WTC11 (cell line): Measurements from ENCODE around the gene P3R3URF. TPM values are rescaled to one million over a fixed set of nuclear protein-coding genes. Genes with fewer than 3 reads are reported as not detected.

Experiments used
- ATAC-seq: fragments of 200-7000 bp; cut with Tn5 transposase; 2 replicates; pipeline ENCODE4 v1.10.0; 2021; ENCODE audit warnings: mild to moderate bottlenecking, moderate library complexity
- CTCF ChIA-PET: fragments of 300-600 bp; sonication (Branson Sonifier 250); formaldehyde crosslinking; loops from one replicate; lab custom pipeline; 2021; ENCODE audit warnings: antibody characterized with exemption; lab: Charles Lee
- POLR2A ChIA-PET: fragments of 350-600 bp; sonication (Branson Sonifier 250); formaldehyde crosslinking; loops from one replicate; lab custom pipeline; 2021; ENCODE audit warnings: antibody characterized with exemption; lab: Charles Lee
- DNase-seq: peaks from one replicate; pipeline ENCODE4 v3.0.0; 2021; ENCODE audit warnings: low spot score
- H3K27ac Mint-ChIP-seq: 2 replicates; pipeline ENCODE4 v1.8.0; 2021; ENCODE audit warnings: mixed read lengths
- H3K27me3 Mint-ChIP-seq: 2 replicates; pipeline ENCODE4 v1.8.0; 2021; ENCODE audit warnings: low read depth, mild to moderate bottlenecking, moderate library complexity, mixed read lengths
- H3K36me3 Mint-ChIP-seq: 2 replicates; pipeline ENCODE4 v1.8.0; 2021; ENCODE audit warnings: mixed read lengths
- H3K4me1 Mint-ChIP-seq: 2 replicates; pipeline ENCODE4 v1.8.0; 2022; ENCODE audit warnings: mixed read lengths
- H3K4me3 Mint-ChIP-seq: 2 replicates; pipeline ENCODE4 v1.8.0; 2021; ENCODE audit warnings: mild to moderate bottlenecking, moderate library complexity, mixed read lengths
- H3K9me3 Mint-ChIP-seq: 2 replicates; pipeline ENCODE4 v1.8.0; 2021; ENCODE audit warnings: mixed read lengths
- AR ChIP-seq: fragments of 250-450 bp; sonication (Bioruptor Pico); IDR thresholded peaks from 2 replicates; pipeline ENCODE4 v1.9.0; 2021; ENCODE audit warnings: mild to moderate bottlenecking
- ATF1 ChIP-seq: sonication (generic); formaldehyde crosslinking; IDR thresholded peaks from 2 replicates; pipeline ENCODE4 v1.8.1; 2023; ENCODE audit warnings: mild to moderate bottlenecking, moderate library complexity, missing genetic modification reagents
- ATF2 ChIP-seq: sonication (generic); formaldehyde crosslinking; IDR thresholded peaks from 2 replicates; pipeline ENCODE4 v1.8.1; 2022; ENCODE audit warnings: low read depth, missing genetic modification reagents, borderline replicate concordance
- CBFB ChIP-seq: sonication (generic); formaldehyde crosslinking; IDR thresholded peaks from 2 replicates; pipeline ENCODE4 v1.8.1; 2022; ENCODE audit warnings: mild to moderate bottlenecking, low read depth, missing genetic modification reagents
- ELF4 ChIP-seq: sonication (generic); formaldehyde crosslinking; IDR thresholded peaks from 2 replicates; pipeline ENCODE4 v1.8.1; 2022; ENCODE audit warnings: low read depth, mild to moderate bottlenecking, moderate library complexity, missing genetic modification reagents
- ESRRA ChIP-seq: sonication (generic); formaldehyde crosslinking; IDR thresholded peaks from 2 replicates; pipeline ENCODE4 v1.8.1; 2022; ENCODE audit warnings: mild to moderate bottlenecking, missing genetic modification reagents, borderline replicate concordance
- ETV6 ChIP-seq: sonication (generic); formaldehyde crosslinking; IDR thresholded peaks from 2 replicates; pipeline ENCODE4 v1.8.1; 2022; ENCODE audit warnings: mild to moderate bottlenecking, missing genetic modification reagents
- FOXP4 ChIP-seq: sonication (generic); formaldehyde crosslinking; IDR thresholded peaks from 2 replicates; pipeline ENCODE4 v1.8.0; 2022; ENCODE audit warnings: mild to moderate bottlenecking, missing genetic modification reagents
- GABPB1 ChIP-seq: sonication (generic); formaldehyde crosslinking; IDR thresholded peaks from 2 replicates; pipeline ENCODE4 v1.8.1; 2023; ENCODE audit warnings: mild to moderate bottlenecking, missing genetic modification reagents
- GRHL2 ChIP-seq: fragments of 250-450 bp; sonication (Bioruptor Pico); IDR thresholded peaks from 2 replicates; pipeline ENCODE4 v1.8.0; 2022; ENCODE audit warnings: mild to moderate bottlenecking, moderate library complexity; ENCODE audit not compliant: insufficient replicate concordance, severe bottlenecking
- HMGXB4 ChIP-seq: sonication (generic); formaldehyde crosslinking; IDR thresholded peaks from 2 replicates; pipeline ENCODE4 v1.8.1; 2023; ENCODE audit warnings: mild to moderate bottlenecking, moderate library complexity, missing genetic modification reagents
- IRF2 ChIP-seq: sonication (generic); formaldehyde crosslinking; IDR thresholded peaks from 2 replicates; pipeline ENCODE4 v1.8.0; 2022; ENCODE audit warnings: low read depth, missing genetic modification reagents, borderline replicate concordance
- MLX ChIP-seq: sonication (generic); formaldehyde crosslinking; IDR thresholded peaks from 2 replicates; pipeline ENCODE4 v1.8.1; 2023; ENCODE audit warnings: mild to moderate bottlenecking, missing genetic modification reagents, moderate library complexity
- NFE2L1 ChIP-seq: sonication (generic); formaldehyde crosslinking; IDR thresholded peaks from 2 replicates; pipeline ENCODE4 v1.8.1; 2023; ENCODE audit warnings: missing genetic modification reagents
- NR1H2 ChIP-seq: sonication (generic); formaldehyde crosslinking; IDR thresholded peaks from 2 replicates; pipeline ENCODE4 v1.9.0; 2021; ENCODE audit warnings: mild to moderate bottlenecking, moderate library complexity, missing genetic modification reagents
- NR3C1 ChIP-seq: sonication (generic); formaldehyde crosslinking; conservative IDR thresholded peaks from 2 replicates; pipeline ENCODE4 v1.8.1; 2023; ENCODE audit warnings: low read depth, mild to moderate bottlenecking, missing genetic modification reagents
- PRDM15 ChIP-seq: sonication (generic); formaldehyde crosslinking; IDR thresholded peaks from 2 replicates; pipeline ENCODE4 v1.8.0; 2022; ENCODE audit warnings: missing genetic modification reagents
- PRRX2 ChIP-seq: fragments of 250-450 bp; sonication (Bioruptor Pico); IDR thresholded peaks from 2 replicates; pipeline ENCODE4 v1.8.0; 2021; ENCODE audit warnings: mild to moderate bottlenecking
- SMAD4 ChIP-seq: sonication (generic); formaldehyde crosslinking; IDR thresholded peaks from 2 replicates; pipeline ENCODE4 v1.8.0; 2022; ENCODE audit warnings: mild to moderate bottlenecking, missing genetic modification reagents
- TCF7 ChIP-seq: sonication (generic); formaldehyde crosslinking; IDR thresholded peaks from 2 replicates; pipeline ENCODE4 v1.8.0; 2022; ENCODE audit warnings: mild to moderate bottlenecking, low read depth, missing genetic modification reagents, moderate library complexity
- TEAD1 ChIP-seq: sonication (generic); formaldehyde crosslinking; IDR thresholded peaks from 2 replicates; pipeline ENCODE4 v1.8.0; 2022; ENCODE audit warnings: mild to moderate bottlenecking, missing genetic modification reagents
- USF1 ChIP-seq: sonication (generic); formaldehyde crosslinking; IDR thresholded peaks from 2 replicates; pipeline ENCODE4 v1.8.0; 2022; ENCODE audit warnings: mild to moderate bottlenecking, missing genetic modification reagents
- ZBTB21 ChIP-seq: sonication (generic); formaldehyde crosslinking; IDR thresholded peaks from 2 replicates; pipeline ENCODE4 v1.8.1; 2023; ENCODE audit warnings: mild to moderate bottlenecking, missing genetic modification reagents, borderline replicate concordance
- total RNA-seq: library from RNA; stranded (reverse); gene quantifications from 3 replicates; pipeline ENCODE4 v1.2.3, GENCODE V29; 2021

P3R3URF gene
- total RNA-seq, 1 experiment from 2014 or later = not detected

- no peak for TF ChIP-seq PRDM15
- no peak for TF ChIP-seq MLX
- no peak for TF ChIP-seq ESRRA (CRISPR knock-in tag)
- TF ChIP-seq ELF4 (CRISPR knock-in tag) = no peak
- TF ChIP-seq NR1H2 = no peak
- no peak for TF ChIP-seq HMGXB4
- TF ChIP-seq ATF2 (CRISPR knock-in tag) = no peak
- TF ChIP-seq NFE2L1 (CRISPR knock-in tag) = no peak
- TF ChIP-seq SMAD4 (CRISPR knock-in tag) = no peak
- TF ChIP-seq, all 79 proteins: peak for 0
These were observed 24.3 kb downstream of the P3R3URF start (continued) for GRCh38 chr1:46152016-46152415.

- Mint-ChIP-seq H3K9me3 (peaks cover 3% of the 10 kb centered on the region), H3K27ac (no peak overlapping the region), H3K4me3 (no peak overlapping the region), H3K4me1 (peaks cover 9% of the 10 kb centered on the region), H3K36me3 (no peaks in the 10 kb centered on the region), H3K27me3 (peaks cover 3% of the 10 kb centered on the region; the same call in 1 of the 2 replicates)
- ATAC-seq (no peak), DNase-seq (no peak)
- ChIA-PET POLR2A (no interaction called here), CTCF (no interaction called here)
- TF ChIP-seq AR (CRISPR knock-in tag) (no peak), GRHL2 (CRISPR knock-in tag) (no peak), ETV6 (no peak), ATF1 (no peak), FOXP4 (CRISPR knock-in tag) (no peak), TCF7 (CRISPR knock-in tag) (no peak), TEAD1 (no peak), PRRX2 (no peak), NR3C1 (CRISPR knock-in tag) (no peak), IRF2 (CRISPR knock-in tag) (no peak), USF1 (CRISPR knock-in tag) (no peak), CBFB (CRISPR knock-in tag) (no peak), ATF2 (CRISPR knock-in tag) (no peak), ESRRA (CRISPR knock-in tag) (no peak), ZBTB21 (CRISPR knock-in tag) (no peak), GABPB1 (CRISPR knock-in tag) (no peak)
These were observed 26.2 kb downstream of the P3R3URF start for GRCh38 chr1:46150085-46150484.
